C4-2B (cell line): ENCODE data around the gene PNPLA7.

ENCODE experiments used
- CTCF ChIP-seq: fragments of 450-650 bp; conservative IDR thresholded peaks from 2 replicates; pipeline ENCODE4 v1.5.1; 2017; ENCODE audit warnings: mild to moderate bottlenecking
- ZFX ChIP-seq: fragments of 450-650 bp; IDR thresholded peaks from 2 replicates; pipeline ENCODE4 v1.6.1; 2017

DNA sequence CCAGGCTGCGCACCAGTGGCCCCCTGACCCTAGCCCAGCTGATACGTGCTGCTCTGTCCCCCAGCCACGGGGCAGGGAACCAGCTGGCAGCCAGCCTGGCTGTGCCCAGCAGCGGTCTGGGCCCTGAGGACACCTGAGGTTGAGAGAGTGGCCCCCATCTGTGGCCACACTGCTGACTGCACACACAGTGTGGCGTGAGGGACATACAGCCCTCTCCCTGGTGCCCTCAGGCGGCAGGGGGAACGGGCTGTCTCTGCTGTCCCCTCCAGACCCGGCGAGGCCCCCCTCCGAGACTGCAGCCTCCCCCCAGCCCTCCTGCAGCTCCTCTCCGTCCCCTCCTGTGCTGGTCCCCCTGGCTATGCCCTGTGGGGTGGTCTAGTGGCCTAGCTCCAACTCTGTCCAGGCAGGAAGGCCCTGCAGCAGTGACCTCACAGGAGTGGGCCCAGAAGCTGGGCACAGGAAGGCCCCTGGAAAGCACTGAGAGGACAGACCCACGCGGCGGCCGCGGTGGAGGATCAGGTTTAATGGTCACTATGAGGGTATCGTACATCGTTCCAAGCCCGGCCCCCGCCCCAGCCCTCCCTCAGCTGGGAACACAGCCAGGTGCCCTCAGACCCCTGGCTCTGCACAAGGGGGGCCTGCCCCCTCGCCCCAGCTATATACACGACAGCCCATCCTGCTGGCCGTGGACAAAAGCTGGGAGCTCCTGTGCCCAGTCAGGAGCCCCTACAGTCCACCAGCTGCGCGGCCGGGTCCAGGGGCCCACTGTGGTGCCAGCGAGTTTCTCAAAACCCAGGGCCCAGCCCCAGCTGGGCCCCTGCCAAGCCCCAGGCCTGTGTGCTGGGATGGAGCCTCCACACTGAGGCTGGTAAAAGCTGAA lies 102.2 kb downstream of the PNPLA7 start:
- TF ChIP-seq CTCF (no peak), ZFX (no peak)
